Panc1 (cell line): ENCODE measurements around the gene CDC42BPA. TPM values are rescaled to one million over a fixed set of nuclear protein-coding genes. Genes with fewer than 3 reads are reported as not detected.

Source experiments
- ATAC-seq: fragments of 200-7000 bp; cut with Tn5 transposase; 2 replicates; pipeline ENCODE4 v1.9.1; 2020; ENCODE audit warnings: mild to moderate bottlenecking, moderate library complexity
- BruUV-seq: library from RNA; stranded (reverse); fragments of 400-500 nt; replicated peaks from 2 replicates; lab custom pipeline; 2021; lab: Mats Ljungman, UMichigan
- CTCF ChIA-PET: fragments of 300-600 bp; sonication (Branson Sonifier 250); formaldehyde crosslinking; loops from one replicate; lab custom pipeline; 2022; ENCODE audit warnings: antibody characterized with exemption; lab: Charles Lee
- POLR2A ChIA-PET: fragments of 300-600 bp; sonication (Branson Sonifier 250); formaldehyde crosslinking; loops from one replicate; lab custom pipeline; 2022; ENCODE audit warnings: antibody characterized with exemption; lab: Charles Lee
- DNase-seq: peaks from one replicate; pipeline ENCODE4 v3.0.0-alpha.2; 2010; ENCODE audit warnings: low read depth, low spot score
- H3K27ac ChIP-seq: 2 replicates; pipeline ENCODE4 v1.5.1; 2011; ENCODE audit warnings: mild to moderate bottlenecking, low read length, inconsistent platforms
- H3K27me3 ChIP-seq: fragments of 200-500 bp; sonication (Bioruptor generic); 2 replicates; pipeline ENCODE4 v1.6.0; 2014; ENCODE audit warnings: low read length, inconsistent platforms; ENCODE audit not compliant: control insufficient read depth, insufficient read depth
- H3K36me3 ChIP-seq: fragments of 200-500 bp; sonication (Bioruptor generic); 2 replicates; pipeline ENCODE4 v1.5.1; 2014; ENCODE audit warnings: inconsistent platforms, mild to moderate bottlenecking, low read length, moderate library complexity; ENCODE audit not compliant: control insufficient read depth, insufficient read depth
- H3K4me1 ChIP-seq: 2 replicates; pipeline ENCODE4 v1.5.1; 2011; ENCODE audit warnings: inconsistent platforms, mild to moderate bottlenecking, low read length, moderate library complexity; ENCODE audit not compliant: control insufficient read depth, insufficient read depth
- H3K4me3 ChIP-seq, 2 experiments: 2 replicates each; pipeline ENCODE4 v1.5.1; 2011 to 2012; ENCODE audit warnings: low read depth in 2 of 2, low read length in 2 of 2, mild to moderate bottlenecking in 2 of 2, inconsistent platforms in 1 of 2, moderate library complexity in 1 of 2
- H3K9me3 ChIP-seq: fragments of 200-500 bp; sonication (Bioruptor generic); 2 replicates; pipeline ENCODE4 v1.5.1; 2014; ENCODE audit warnings: low read depth, mild to moderate bottlenecking, inconsistent platforms, low read length, moderate library complexity; ENCODE audit not compliant: control insufficient read depth, insufficient read depth
- CTCF ChIP-seq: fragments of 450-650 bp; IDR thresholded peaks from 2 replicates; pipeline ENCODE4 v1.5.1; 2017; ENCODE audit warnings: mild to moderate bottlenecking
- POLR2AphosphoS5 ChIP-seq: IDR thresholded peaks from 2 replicates; pipeline ENCODE4 v1.6.1; 2012; ENCODE audit warnings: mild to moderate bottlenecking, low read depth, low read length, moderate library complexity
- REST ChIP-seq, 2 experiments: IDR thresholded peaks; 2 replicates each; pipeline ENCODE4 v1.6.1; 2011 to 2012; ENCODE audit warnings: low read depth in 2 of 2, control low read depth in 1 of 2, low read length in 1 of 2, mild to moderate bottlenecking in 1 of 2, moderate library complexity in 1 of 2; ENCODE audit not compliant: insufficient read depth in 1 of 2
- SIN3A ChIP-seq: IDR thresholded peaks from 2 replicates; pipeline ENCODE4 v1.6.1; 2012; ENCODE audit warnings: low read depth, mild to moderate bottlenecking, low read length, moderate library complexity, borderline replicate concordance; ENCODE audit not compliant: insufficient read depth
- TCF7L2 ChIP-seq: IDR thresholded peaks from 2 replicates; pipeline ENCODE4 v1.6.1; 2011; ENCODE audit warnings: mild to moderate bottlenecking, low read depth, low read length, inconsistent platforms
- in situ Hi-C: cut with HindIII; loops from 2 replicates; pipeline ENCODE4 v1.10.0; 2016; ENCODE audit warnings: low sequenced_read_pairs, low pct_unique_long_range_greater_than_20kb
- intact Hi-C: fragments of 100-400 bp; cut with micrococcal nuclease; formaldehyde crosslinking; loops from one replicate; pipeline ENCODE4 v1.10.0; 2022; ENCODE audit not compliant: unreplicated experiment
- total RNA-seq: library from RNA; stranded (reverse); gene quantifications from one replicate; pipeline ENCODE4 v1.2.1, GENCODE V29; 2021; ENCODE audit not compliant: unreplicated experiment

CDC42BPA gene
- total RNA-seq, 1 experiment from 2014 or later, result 32.8 TPM

GRCh38 chr1:227218870-227219573 is 99.3 kb downstream of the CDC42BPA start:
- POLR2A ChIA-PET, result interaction anchor here (0.6 kb wide), 1 partner anchor 229 kb away, joined by 3 read pairs; no protein-coding TSS in a partner anchor
- no peak for DNase-seq

GRCh38 chr1:227215863-227216510 is 102.3 kb downstream of the CDC42BPA start:
- Histone ChIP-seq H3K9me3 (no peaks in the 10 kb centered on the region), H3K27ac (no peak overlapping the region), H3K27me3 (no peaks in the 10 kb centered on the region), H3K36me3 (peaks cover 2% of the 10 kb centered on the region; the same call in 1 of the 2 replicates), H3K4me1 (no peaks in the 10 kb centered on the region), H3K4me3 (no peak overlapping the region)
- ChIA-PET CTCF (no interaction called here), POLR2A (no interaction called here)
- in situ Hi-C loops, result no loop called here
- intact Hi-C loops, result no loop called here
- no TSS peak for BruUV-seq
- ATAC-seq (no peak), DNase-seq (no peak)
- no peak for TF ChIP-seq SIN3A
- TF ChIP-seq POLR2AphosphoS5, result no peak
- TF ChIP-seq TCF7L2, result no peak
- no peak for TF ChIP-seq CTCF

More at GRCh38 chr1:227218870-227219573, 99.3 kb downstream of the CDC42BPA start:
- CTCF ChIA-PET, result no interaction called here
- Histone ChIP-seq H3K27ac (no peak overlapping the region), H3K27me3 (no peaks in the 10 kb centered on the region), H3K36me3 (no peaks in the 10 kb centered on the region), H3K9me3 (no peaks in the 10 kb centered on the region), H3K4me1 (no peaks in the 10 kb centered on the region), H3K4me3 (no peak overlapping the region)
- ATAC-seq, result no peak
- TF ChIP-seq SIN3A (no peak), POLR2AphosphoS5 (no peak), TCF7L2 (no peak)
- BruUV-seq, result no TSS peak
- in situ Hi-C loops, result no loop called here
- intact Hi-C loops, result no loop called here

GRCh38 chr1:227214207-227214606 is 104.1 kb downstream of the CDC42BPA start:
- Histone ChIP-seq H3K36me3 (peaks cover 2% of the 10 kb centered on the region; the same call in 1 of the 2 replicates), H3K4me3 (no peak overlapping the region), H3K27ac (no peak overlapping the region), H3K27me3 (no peaks in the 10 kb centered on the region), H3K4me1 (no peaks in the 10 kb centered on the region), H3K9me3 (no peaks in the 10 kb centered on the region)
- DNase-seq (no peak), ATAC-seq (no peak)
- ChIA-PET CTCF (no interaction called here), POLR2A (interaction anchor here (0.6 kb wide), 1 partner anchor 890 kb away, joined by 3 read pairs; no protein-coding TSS in a partner anchor)
- no TSS peak for BruUV-seq
- TF ChIP-seq POLR2AphosphoS5 (no peak), REST (IDR thresholded peaks at IDR 0.05; ENCODE audit: insufficient read depth in 1 of 2, low read depth in 2 of 2, low read length in 1 of 2) (no peak), CTCF (no peak), SIN3A (no peak)
- intact Hi-C loops, result no loop called here
- in situ Hi-C loops, result no loop called here
